ENCODE measurements around the gene TRAK2. TPM values are rescaled to one million over a fixed set of nuclear protein-coding genes. Genes with fewer than 3 reads are reported as not detected.

Gene TRAK2
- total RNA-seq, 2 donors from 2014 or later, result 16.9 to 18.9 TPM

DNA sequence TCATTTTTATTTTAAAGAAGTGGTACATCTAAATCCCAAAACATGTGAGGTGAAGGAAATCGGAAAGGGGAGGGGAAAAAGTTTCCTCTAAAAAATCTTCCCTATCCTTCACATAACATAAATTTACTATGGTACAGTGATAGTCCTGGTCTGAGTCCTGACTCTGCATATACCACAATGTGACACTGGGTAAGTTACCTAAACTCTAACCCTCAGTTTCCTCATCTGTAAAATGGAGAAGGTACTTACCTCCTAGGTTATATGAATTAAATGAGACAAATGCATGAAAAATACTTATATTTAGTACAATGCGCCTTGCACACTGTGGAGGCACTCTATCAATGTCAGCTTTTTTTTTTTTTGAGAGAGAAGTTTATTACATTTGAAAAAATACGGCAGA is 42.3 kb downstream of the TRAK2 start:
- Histone ChIP-seq H3K9me3 (no peaks in the 10 kb centered on the region), H3K27ac (no peak overlapping the region), H3K4me1 (replicated peaks) (no peaks in the 10 kb centered on the region), H3K4me3 (no peak overlapping the region), H3K27me3 (replicated peaks; ENCODE audit: insufficient read depth) (no peaks in the 10 kb centered on the region), H3K36me3 (no peaks in the 10 kb centered on the region)
- TF ChIP-seq POLR2A (IDR thresholded peaks at IDR 0.05) (no peak), CTCF (IDR thresholded peaks at IDR 0.05) (no peak), POLR2AphosphoS5 (IDR thresholded peaks at IDR 0.05) (no peak)
- 90% methylated on average over 3 of the region's 3 CpGs for WGBS
- no peak for DNase-seq (ENCODE audit: low spot score)
- intact Hi-C loops (cut with DNase I), result no loop called here

GRCh38 chr2:201407265-201407664 is 44.0 kb downstream of the TRAK2 start:
- Histone ChIP-seq H3K4me3 (no peak overlapping the region), H3K27me3 (replicated peaks; ENCODE audit: insufficient read depth) (no peaks in the 10 kb centered on the region), H3K27ac (no peak overlapping the region), H3K36me3 (no peaks in the 10 kb centered on the region), H3K4me1 (replicated peaks) (no peaks in the 10 kb centered on the region), H3K9me3 (no peaks in the 10 kb centered on the region)
- WGBS, result 97% methylated on average over 2 of the region's 2 CpGs
- DNase-seq (ENCODE audit: low spot score), result no peak
- intact Hi-C loops (cut with DNase I), result no loop called here
- TF ChIP-seq POLR2A (IDR thresholded peaks at IDR 0.05) (no peak), CTCF (IDR thresholded peaks at IDR 0.05) (no peak), POLR2AphosphoS5 (IDR thresholded peaks at IDR 0.05) (no peak)

- no peaks in the 10 kb centered on the region for H3K9me3 ChIP-seq
- no peaks in the 10 kb centered on the region for H3K4me1 ChIP-seq (replicated peaks)
- H3K27me3 ChIP-seq (replicated peaks; ENCODE audit: insufficient read depth), result no peaks in the 10 kb centered on the region
- WGBS, result 24% methylated on average over 3 of the region's 3 CpGs
- TF ChIP-seq CTCF (IDR thresholded peaks at IDR 0.05) (no peak), POLR2AphosphoS5 (IDR thresholded peaks at IDR 0.05) (peak; percentile 72), POLR2A (IDR thresholded peaks at IDR 0.05) (no peak)
- peak; percentile 59 for DNase-seq (ENCODE audit: low spot score)
- H3K27ac ChIP-seq, result peak overlapping the region in 1 of 2 donors; percentile 29
- H3K4me3 ChIP-seq, result no peak overlapping the region
- no peaks in the 10 kb centered on the region for H3K36me3 ChIP-seq
- intact Hi-C loops (cut with DNase I), result no loop called here
Observed at GRCh38 chr2:201406077-201406662, 45.1 kb downstream of the TRAK2 start.

DNA sequence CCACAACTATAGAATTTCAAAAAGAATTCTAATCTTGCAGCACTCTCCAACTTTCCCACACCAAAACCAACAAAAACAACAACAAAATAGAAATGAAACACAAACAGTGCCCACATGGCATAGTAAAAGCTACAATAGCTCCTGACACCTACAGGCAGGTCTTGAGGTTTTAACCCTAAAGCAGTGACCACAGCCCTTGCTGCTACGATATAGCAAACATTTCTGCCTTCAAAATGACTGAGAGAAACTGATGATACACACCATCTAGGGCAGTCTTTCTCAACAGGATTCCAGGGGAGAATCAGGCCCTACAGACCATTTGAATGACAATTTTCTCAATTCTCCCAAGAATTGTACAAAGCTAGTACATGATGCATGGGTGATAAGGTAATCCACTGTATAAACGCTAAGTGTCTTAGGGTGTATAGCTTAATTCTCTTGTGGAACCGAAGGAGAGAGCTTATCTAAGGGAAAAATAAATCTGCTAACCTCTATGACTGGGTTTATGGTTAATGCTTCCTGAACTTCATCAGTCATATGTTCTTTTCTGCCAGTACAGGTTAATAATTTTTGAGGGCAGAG is 46.5 kb downstream of the TRAK2 start:
- intact Hi-C loops (cut with DNase I), result no loop called here
- Histone ChIP-seq H3K36me3 (no peaks in the 10 kb centered on the region), H3K27ac (no peak overlapping the region), H3K9me3 (no peaks in the 10 kb centered on the region), H3K4me1 (replicated peaks) (no peaks in the 10 kb centered on the region), H3K27me3 (replicated peaks; ENCODE audit: insufficient read depth) (no peaks in the 10 kb centered on the region), H3K4me3 (no peak overlapping the region)
- WGBS, result 76% methylated on average over 3 of the region's 3 CpGs
- TF ChIP-seq CTCF (IDR thresholded peaks at IDR 0.05), result no peak
- no peak for TF ChIP-seq POLR2A (IDR thresholded peaks at IDR 0.05)
- no peak for TF ChIP-seq POLR2AphosphoS5 (IDR thresholded peaks at IDR 0.05)
- DNase-seq (ENCODE audit: low spot score), result no peak

GRCh38 chr2:201403880-201404279 is 47.4 kb downstream of the TRAK2 start:
- 72% methylated on average over 3 of the region's 3 CpGs for WGBS
- no peak overlapping the region for H3K27ac ChIP-seq
- intact Hi-C loops (cut with DNase I), result no loop called here

More at GRCh38 chr2:201403880-201404279, 47.4 kb downstream of the TRAK2 start:
- peak; percentile 16 for DNase-seq (ENCODE audit: low spot score)
- H3K4me3 ChIP-seq, result no peak overlapping the region
- peak; percentile 53 for TF ChIP-seq POLR2AphosphoS5 (IDR thresholded peaks at IDR 0.05)
- TF ChIP-seq POLR2A (IDR thresholded peaks at IDR 0.05), result no peak
- TF ChIP-seq CTCF (IDR thresholded peaks at IDR 0.05), result no peak
- H3K36me3 ChIP-seq, result no peaks in the 10 kb centered on the region
- H3K27me3 ChIP-seq (replicated peaks; ENCODE audit: insufficient read depth), result no peaks in the 10 kb centered on the region
- H3K4me1 ChIP-seq (replicated peaks), result no peaks in the 10 kb centered on the region
- no peaks in the 10 kb centered on the region for H3K9me3 ChIP-seq
